DMS53 (cell line): ENCODE data around the gene ISLR.
"Not testable (repeated sequence)": the region's sequence is repeated elsewhere in the genome, so short reads cannot be mapped to it uniquely, and the experiment has no call there.

Experiments used
- DNase-seq: peaks from one replicate; lab custom pipeline; 2025; lab: John Stamatoyannopoulos, UW

Gene ISLR

DNA sequence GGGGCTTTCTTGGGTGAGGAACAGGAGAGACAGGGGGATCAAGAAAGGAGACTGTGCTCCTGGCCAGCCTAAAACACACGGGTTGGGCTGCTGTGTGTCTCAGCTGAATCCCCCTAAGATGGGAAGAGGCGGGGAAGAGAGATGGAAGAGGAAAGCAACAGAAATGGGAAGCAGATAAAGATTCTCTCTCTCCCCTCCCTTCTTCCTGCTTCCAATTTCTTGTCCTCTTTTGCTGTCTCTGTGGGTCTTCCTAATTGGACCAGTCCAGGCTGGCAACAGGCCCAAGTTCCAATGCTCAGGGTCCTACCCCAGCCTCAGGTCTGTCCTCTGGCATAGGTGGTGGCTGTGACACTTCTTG lies 36.0 kb upstream of the ISLR start:
- no peak for DNase-seq

DNA sequence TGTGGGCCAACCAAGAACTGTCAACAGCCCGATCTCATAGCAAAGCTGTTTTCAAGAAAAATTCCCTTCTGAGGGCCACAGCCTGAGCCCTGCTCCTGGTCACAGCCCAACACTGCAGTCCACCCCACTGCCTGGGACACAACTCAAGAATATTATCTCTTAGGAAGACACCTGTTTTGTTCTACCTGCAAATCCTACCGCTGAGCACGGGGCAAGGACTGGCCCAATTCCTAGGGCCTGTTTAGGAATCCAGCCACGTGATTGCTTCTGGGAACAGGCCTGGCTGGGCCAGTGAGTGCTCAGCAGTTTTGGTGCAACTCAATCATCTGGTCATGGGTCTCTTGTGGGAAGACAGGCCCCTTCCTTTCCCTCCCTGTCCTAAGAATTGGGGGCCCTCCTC lies 34.9 kb upstream of the ISLR start:
- DNase-seq = no peak

DNA sequence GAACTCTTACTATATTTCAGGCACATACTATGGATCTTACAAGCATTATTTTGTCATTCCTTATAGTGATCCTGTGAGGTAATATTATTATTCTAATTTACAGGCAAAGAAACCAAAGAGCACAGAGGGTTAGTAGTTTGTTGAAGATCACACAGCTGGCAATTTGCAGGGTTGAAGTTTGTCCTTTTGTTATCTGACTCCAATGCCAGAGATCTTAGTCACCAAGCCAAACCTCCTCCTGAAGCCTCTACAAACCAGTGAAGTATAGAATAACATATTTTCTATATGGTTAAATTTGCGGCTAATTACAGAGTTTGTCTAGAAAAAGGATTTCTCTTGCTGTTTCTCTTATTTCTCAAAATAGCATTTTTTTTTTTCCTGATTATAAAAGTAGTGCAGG lies 31.9 kb upstream of the ISLR start:
- no peak for DNase-seq

DNA sequence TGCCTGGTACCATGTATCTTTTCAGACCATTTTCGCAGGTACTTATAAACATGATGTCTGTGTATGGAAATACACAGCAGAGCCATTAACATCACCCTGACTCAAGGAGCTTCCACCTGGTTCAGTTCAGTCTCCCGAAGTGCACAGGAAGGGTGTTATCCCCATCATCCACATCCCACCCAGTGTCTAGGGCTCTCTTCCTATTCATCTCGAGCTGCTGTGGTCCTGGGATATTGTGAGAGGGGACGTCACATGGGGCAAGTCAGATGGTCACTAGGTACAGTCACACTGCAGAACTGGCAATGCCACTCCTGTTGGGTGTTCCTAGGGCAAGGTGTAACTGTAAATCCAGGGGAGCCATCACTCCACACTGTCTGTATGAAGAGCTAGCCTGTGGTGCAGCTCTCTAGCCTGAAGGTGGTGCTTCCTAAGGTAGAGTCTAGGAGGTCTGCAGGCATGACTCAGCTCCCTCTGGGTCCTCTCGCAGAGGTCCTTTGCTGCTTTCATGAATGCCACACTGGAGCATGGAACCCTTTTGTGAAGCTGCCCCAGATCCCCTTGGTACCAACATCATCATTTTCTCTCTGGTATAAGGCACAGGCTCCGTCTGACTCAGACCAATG lies 29.2 kb upstream of the ISLR start:
- DNase-seq = peak; percentile 70

DNA sequence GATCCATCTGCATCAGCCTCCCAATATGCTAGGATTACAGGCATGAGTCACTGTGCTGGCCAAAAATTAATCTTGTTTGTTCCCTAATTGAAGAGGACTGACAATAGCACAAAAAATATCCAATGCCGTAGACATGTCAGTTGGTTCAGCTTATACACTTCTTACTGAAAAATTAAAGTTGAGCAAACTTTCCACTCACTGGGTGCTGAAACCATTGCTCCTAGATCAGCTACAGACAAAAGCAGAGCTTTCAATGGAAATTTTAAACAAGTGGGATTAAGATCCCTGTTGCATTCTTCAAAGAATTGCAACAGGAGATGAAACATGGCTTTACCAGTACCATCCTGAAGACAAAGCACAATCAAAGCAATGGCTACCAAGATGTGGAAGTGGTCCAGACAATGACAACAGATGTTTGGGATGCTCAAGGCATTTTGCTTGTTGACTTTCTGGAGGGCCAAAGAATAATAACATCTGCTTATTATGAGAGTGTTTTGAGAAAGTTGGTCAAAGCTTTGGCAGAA lies 27.2 kb upstream of the ISLR start:
- no peak for DNase-seq

DNA sequence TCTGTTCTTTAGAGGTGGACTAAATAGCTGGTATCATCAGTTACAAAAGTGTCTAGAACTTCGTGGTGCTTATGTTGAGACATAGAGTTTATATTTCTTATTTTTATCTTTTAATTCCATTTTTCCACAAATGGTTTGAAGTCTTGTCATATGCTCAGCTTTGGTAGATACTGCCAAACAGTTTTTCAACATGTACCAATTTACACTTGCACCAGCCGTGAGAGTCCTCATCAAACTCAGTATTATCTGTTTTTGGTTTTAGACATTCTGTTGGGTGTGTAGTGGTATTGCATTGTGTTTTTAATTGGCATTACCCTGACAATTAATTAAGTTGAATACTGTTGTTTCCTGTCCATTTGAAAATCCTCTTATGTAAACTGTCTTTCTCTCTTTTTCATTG lies 26.5 kb upstream of the ISLR start:
- no peak for DNase-seq

DNA sequence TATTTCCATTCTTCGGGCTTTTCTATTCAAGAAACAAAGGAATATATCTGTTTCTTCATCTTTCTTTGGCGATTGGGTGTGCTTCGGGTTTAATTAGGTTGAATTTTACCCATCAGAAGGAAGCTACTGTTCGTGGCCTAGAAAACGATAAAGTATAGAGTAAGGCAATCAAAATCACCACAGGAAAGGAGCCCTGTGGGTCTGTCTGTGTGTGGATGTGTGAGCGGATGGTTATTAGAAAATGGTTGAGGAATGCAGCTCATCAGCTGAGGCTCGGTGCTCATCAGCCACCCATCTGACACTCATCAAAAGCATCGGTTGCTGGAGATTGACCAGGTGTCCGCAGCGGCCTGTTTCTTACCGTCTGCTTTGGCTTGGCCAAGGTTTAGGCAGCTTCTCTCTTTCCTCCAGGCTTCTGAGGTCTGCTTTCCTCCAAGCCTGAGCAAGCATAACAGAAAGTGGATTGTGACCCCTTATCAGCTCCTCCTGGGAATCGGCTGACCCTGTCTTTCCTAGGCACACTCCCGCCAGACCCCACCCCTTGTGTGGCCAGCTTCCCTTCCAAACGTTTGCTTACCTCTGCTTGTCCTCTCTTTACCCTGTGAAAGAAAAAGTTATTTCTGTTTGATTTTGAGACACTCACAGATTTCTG lies 17.6 kb upstream of the ISLR start:
- DNase-seq = no peak

DNA sequence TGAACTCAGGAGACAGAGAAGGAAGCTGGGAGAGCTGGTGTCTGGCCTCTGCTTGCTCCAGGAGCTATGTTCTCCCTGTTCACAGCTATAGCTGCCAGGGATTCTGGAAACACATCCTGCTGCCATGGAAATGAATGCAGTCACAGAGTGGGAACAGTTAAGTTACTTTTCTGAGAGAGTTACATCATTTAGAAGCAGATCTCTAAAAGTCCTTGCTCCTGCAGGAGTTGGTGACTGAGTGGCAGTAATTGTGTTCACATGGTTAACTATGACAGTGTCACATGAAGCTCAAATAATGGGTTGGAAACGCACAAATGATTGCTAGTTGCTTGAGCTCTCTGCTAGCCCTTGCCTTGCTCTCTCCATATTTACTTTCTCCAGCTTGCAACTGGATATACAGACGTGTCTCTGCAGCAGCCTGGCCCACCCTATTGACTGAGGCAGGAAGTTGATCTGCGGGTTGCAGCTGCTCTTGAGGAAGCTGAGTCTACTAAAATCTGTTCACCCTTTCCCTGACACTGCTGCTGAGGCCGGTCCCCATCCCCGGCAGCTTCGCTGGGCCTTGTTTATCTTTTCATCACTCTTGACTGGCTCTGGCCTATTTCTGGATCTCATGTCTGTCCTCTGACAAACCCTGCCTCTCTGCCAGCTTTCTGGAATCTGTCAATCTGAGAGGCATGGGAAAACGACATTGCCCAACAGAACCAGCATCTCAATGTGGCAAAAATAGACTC lies 16.7 kb upstream of the ISLR start:
- DNase-seq = peak; percentile 68

DNA sequence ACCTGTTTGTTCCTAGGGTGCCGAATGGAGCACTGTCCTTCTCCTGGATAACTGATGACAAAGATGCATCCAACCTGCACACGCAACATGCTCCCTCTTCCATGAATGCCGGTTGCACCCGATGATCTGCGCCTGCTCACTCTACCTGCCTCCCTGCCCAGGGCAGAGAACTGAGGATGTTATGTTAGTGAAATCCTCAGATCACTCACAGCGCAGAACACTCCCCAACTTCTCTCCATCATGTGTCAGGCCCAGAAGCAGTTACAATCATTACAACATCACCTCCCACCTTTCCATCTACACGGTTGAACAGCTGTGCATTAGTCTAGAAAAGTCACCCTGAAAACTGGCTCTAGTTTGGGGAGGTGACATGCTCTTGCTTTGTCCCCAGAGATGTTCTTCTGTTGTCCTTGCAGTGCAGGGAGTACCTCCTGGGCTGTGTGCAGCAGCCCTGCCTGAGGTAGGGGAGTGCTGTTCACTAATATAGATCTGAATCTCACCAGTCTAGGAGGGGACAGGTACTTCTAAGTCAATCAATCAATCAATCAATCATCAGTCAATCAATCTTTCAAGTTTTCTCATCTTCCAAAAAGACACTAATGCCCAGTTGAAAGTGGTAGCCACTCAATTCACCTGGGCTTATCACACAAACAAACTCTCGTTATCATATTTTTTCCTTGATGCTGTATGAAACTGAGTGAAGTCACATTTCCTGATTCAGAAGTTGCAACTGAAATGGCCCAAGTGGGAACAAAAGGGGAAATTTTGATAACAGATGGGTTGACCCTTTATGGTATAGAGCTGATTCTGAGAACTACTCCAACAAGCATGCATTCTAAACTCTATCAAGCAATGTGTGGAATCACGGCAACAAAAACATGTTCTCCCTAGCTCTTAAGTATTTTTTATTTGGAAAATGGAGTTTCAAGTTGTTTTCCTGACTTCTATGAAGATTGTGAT lies 15.4 kb upstream of the ISLR start:
- DNase-seq = no peak

DNA sequence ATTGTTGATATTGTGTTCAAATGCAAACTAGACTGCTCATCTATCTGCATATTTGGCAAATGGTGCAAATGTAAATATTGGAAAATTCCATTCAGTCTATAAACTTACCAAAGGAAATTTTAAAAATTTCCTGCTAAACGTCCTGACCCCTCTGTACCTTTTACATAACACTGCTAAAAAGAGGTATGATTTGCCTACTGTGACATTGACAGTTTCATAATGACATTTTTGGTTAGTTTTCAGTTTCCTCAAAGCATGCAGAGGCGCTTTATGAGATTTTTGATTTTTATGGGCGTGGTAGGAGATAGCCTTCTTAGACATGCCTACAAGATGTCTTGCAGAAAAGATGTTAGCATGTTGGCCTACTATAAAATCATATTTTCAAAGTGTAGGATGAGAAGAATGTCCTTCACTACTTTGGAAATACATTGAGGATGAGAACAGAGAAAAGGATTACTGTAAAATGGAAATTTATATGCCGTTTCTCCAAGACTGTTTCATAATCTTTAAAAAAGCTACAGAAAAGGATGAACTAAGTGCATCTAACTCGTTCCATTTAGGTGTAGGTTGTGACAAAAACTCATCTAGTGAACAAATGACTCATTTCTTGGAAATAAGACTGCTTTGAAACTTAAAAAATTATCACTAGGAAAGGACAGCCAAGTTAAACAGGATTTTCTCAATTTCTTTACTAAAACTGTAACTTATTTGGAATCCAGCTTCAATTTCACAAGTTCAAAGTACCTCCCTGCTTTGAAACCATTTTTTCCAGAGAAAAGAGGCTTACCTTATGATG lies 14.5 kb upstream of the ISLR start:
- no peak for DNase-seq

DNA sequence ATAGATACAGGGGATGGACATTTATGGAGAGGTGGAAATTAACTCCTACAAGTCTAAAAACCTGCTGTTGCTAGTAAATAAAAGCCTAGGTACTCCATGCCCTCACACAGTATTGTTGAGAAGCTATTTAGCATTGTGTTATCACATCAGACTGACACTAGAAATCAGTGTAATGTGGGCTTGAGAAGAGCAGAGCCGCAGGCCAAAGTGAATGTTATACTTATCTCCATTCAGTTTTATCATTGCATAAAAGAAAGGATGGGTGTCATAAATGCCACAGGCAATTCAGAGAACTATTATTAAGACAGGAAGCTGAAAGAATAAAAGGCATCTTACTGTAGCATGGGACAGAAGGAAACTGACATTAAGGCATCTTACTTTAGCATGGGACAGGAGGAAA lies 13.7 kb upstream of the ISLR start:
- DNase-seq = no peak

DNA sequence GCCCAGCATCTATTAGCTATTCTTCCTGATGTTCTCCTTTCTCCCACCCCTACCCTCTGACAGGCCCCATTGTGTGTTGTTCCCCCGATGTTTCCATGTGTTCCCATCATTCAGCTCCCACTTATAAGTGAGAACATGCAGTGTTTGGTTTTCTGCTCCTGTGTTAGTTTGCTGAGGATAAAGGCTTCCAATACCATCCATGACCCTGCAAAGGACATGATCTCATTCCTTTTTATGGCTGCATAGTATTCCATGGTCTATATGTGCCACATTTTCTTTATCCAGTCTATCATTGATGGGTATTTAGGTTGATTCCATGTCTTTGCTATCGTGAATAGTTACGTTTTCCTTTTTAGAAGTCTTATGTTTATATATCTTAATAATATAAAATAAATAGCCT lies 13.1 kb upstream of the ISLR start:
- DNase-seq = not testable (repeated sequence)

DNA sequence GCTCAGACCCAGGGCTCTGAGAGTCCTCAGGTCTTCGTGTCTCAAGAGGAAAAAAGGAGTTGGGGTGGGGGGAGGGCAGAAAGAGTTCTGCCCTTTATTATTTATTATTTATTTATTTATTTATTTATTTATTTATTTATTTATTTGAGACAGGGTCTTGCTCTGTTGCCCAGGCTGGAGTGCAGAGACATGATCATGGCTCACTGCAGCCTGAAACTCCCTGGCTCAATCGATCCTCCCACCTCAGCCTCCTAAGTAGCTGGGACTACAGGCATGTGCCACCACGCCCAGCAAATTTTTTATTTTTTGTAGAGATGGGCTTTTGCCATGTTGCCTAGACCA lies 11.3 kb upstream of the ISLR start:
- DNase-seq = not testable (repeated sequence)

DNA sequence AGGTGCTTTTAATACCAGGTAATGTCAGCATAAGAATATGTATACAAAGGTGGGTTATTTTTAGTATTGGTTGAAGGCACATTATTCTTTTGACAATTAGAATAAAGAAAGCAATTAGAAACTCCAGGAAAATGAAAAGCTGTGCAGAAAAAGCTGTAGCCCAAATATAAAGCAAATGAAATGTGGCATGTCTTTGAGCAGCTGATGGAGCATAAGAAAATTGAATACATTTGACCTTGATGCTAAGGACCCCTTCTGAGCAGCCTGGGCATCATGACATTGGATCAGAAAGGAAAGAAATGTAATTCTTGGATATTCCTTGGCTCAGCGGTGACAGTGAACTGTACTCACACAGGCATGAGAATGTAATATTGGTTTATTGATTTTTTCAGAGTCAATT lies 8.0 kb upstream of the ISLR start:
- DNase-seq = no peak

DNA sequence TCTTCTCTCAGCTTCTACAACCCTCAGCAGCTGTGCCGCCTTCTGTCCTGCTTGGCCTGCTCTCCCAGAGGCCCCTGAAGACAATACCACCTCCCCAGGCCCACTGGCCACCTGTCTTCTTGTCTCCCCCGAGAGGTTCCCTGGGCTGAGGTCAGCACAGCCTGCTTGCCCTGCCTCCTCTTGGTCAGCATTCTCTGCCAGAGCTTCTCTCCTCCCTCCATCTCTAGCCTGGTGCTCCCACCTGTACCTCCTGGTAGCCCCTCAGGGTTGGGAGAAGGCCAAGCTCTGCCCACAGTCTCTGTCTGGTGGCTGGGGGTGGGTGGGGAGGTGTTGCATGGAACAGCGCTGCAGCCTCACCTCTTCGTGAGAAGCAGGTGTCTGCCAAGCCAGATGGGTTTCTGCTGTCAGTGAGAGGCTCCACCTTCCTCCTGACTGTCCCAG lies 5.6 kb upstream of the ISLR start:
- DNase-seq = peak; percentile 19

DNA sequence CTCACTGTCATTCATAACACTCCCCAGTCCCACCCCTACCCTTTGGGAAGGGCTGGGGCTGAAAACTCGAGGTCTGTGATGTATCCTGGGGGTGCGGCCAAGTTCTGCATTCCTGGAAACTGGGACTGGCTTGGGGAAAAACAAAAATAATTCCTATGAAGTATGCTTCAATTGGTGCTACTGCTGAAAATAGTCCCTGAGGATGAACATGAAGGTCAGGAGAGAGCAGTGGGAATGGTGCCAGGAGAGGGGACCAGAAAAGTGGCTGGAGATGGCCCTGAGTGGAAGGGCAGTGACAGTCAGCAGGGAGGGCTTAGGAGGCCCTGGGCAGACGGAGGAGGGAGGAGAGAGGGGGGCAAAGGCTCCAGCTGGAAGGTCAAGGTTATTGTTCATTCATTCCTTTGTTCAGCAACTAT lies 4.8 kb upstream of the ISLR start:
- no peak for DNase-seq

DNA sequence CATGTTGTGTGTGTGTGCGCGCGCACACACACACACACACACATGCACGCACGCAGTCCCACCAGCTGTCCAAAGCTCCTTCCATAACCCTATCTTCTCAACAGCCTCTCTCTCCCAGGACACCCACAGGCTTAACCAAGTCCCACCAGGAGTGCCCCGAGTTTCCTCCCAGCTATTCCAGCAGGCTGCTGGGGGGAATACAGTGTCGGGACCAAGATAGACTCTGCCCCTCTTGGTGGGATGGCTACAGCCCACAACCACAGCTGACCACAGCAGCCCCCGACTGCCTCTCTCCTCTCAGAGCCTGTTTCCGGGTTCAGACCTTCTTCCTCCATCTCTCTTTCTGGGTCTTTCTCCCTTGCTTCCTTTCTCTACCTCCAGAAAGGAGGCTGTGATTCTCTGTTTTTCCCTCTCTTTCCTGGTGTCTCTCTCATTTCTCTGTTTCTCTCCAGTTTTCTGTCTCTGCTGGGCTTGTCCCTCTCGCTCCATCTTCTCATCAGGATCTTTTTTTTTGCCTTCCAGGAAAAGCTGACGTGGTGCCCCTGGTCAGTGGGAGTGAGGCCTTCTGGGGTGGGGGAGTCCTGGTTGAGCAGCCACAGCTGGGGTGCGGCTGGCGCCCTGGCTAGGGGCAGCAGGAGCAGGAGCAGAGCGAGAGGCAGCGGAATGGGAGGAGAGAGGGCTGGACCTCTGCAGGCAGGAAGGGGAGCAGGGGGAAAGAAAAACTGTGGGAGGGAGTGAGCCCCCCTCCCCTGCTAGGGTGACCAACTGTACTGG lies 3.3 kb upstream of the ISLR start:
- DNase-seq = no peak

DNA sequence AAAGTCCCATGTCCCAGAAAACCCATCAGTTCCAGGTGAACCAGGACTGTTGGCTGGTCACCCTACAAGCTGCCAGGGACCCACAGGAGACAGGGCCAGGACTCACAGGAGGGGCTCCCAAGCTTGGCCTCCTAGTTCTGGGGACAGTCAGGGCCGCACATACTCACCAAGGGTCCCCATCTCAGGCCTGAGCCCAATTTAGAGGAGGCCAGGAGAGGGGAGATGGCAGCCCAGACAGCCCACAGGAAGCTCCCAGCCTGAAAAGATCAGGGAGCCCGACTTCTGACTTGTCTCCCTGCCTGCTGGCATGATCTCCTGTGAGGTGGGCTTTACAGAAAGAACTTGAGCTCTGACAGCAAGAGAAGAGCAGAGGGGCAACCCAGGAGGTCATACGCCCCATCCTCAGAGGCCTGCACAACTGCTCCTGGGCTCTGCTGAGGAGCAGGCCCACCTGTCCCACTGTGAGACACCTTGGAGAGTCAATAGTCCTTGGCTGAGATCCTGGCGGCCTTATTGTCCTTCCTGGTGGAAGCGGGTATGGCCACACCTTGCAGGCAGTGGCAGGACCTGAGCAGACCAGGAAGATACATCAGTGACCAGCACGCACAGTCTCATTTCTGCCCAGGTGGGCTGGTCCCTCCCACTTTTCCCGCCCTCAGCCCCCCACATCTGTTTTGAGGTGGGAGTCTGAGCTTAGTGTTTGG lies 2.5 kb upstream of the ISLR start:
- no peak for DNase-seq

DNA sequence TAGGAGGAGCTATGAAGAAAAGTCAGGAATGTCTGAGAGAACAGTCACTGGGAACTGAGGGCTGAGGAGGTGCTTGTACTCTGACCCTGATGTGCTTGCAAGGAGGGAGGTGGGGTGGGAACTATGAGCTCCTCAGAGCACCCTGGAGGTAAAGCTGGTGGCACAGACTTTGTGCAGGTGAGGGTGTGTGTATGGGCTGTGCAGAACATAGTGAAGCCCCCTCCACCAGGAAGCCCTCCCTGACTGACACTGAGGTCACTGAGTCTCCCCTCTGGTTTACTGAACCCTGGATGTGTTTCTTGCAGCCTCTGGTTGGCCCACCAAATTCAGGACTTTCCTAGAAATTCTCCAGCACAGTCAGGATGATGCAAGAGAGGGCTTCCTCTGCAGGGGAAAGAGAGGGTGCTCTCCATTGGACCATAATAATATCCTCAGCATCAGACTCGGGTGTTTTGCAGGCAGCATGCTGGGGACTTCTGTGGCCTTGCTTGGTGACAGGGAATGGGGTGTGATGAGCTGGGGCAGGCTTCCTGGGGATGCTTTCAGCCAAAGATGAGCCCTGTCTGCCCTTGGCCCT lies 1.5 kb upstream of the ISLR start:
- no peak for DNase-seq
